Parathyroid adenoma (tissue), 2 donors: ENCODE results near the gene GPSM1.

Source experiments
- H2AFZ ChIP-seq: fragments of 300-600 bp; sonication (generic); one replicate; pipeline ENCODE4 v1.7.0; 2017; ENCODE audit warnings: antibody characterized with exemption, mild to moderate bottlenecking
- H3K27ac ChIP-seq: fragments of 300-600 bp; sonication (generic); one replicate; pipeline ENCODE4 v1.7.0; 2017
- H3K27me3 ChIP-seq: fragments of 300-600 bp; sonication (generic); one replicate; pipeline ENCODE4 v1.7.0; 2017; ENCODE audit warnings: low read length; ENCODE audit not compliant: control insufficient read depth, insufficient read depth
- H3K36me3 ChIP-seq: fragments of 300-600 bp; sonication (generic); one replicate; pipeline ENCODE4 v1.7.0; 2017; ENCODE audit warnings: low read length; ENCODE audit not compliant: control insufficient read depth, insufficient read depth
- H3K4me1 ChIP-seq: fragments of 300-600 bp; sonication (generic); one replicate; pipeline ENCODE4 v1.7.0; 2017; ENCODE audit warnings: control low read depth
- H3K4me2 ChIP-seq: fragments of 300-600 bp; sonication (generic); one replicate; pipeline ENCODE4 v1.7.0; 2017; ENCODE audit warnings: low read length
- H3K4me3 ChIP-seq: fragments of 300-600 bp; sonication (generic); one replicate; pipeline ENCODE4 v1.7.0; 2017; ENCODE audit warnings: low read depth, low read length
- H3K79me2 ChIP-seq: fragments of 300-600 bp; sonication (generic); one replicate; pipeline ENCODE4 v1.7.0; 2017; ENCODE audit warnings: control low read depth
- H3K9ac ChIP-seq: fragments of 300-600 bp; sonication (generic); one replicate; pipeline ENCODE4 v1.7.0; 2017; ENCODE audit warnings: mild to moderate bottlenecking
- H3K9me3 ChIP-seq: fragments of 300-600 bp; sonication (generic); one replicate; pipeline ENCODE4 v1.7.0; 2017; ENCODE audit warnings: low read length; ENCODE audit not compliant: control insufficient read depth
- TF ChIP-seq, protein P1 (sequence below): fragments of 300-600 bp; sonication (generic); IDR thresholded peaks from one replicate; pipeline ENCODE4 v1.7.0; 2017; ENCODE audit warnings: antibody characterized with exemption, mild to moderate bottlenecking
- donor health status: primary hyperparathyroidism.

GPSM1 gene

DNA sequence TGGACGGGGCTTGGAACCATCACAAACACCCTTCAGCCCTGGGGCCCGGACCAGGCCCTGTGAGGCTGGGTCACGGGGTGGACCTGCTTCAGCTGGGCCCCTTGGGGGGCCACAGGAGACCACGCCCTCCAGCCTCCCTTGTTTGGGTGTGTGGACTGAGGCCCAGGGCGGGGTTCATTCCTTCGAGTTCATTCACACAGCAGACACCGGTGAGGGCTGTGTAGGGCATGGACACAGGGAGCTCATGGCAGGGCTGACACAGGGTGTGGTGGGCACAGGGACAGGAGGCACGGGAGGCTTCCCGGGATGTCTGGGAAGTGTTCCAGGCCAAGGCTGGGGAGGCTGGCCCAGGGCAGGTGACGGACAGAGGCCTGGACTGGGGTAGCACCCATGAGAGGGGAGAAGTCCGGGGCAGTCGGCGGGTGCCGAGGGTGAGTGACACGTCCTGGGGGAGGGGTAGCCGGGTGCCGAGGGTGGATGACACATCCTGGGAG, 27.3 kb downstream of the GPSM1 start:
- Histone ChIP-seq H3K79me2 (no peaks in the 10 kb centered on the region), H2AFZ (no peak overlapping the region), H3K4me3 (no peak overlapping the region), H3K27ac (no peak overlapping the region), H3K9ac (no peak overlapping the region), H3K27me3 (no peaks in the 10 kb centered on the region), H3K4me1 (no peaks in the 10 kb centered on the region), H3K36me3 (no peaks in the 10 kb centered on the region), H3K9me3 (no peaks in the 10 kb centered on the region), H3K4me2 (no peak overlapping the region)
- TF ChIP-seq, protein P1, sequence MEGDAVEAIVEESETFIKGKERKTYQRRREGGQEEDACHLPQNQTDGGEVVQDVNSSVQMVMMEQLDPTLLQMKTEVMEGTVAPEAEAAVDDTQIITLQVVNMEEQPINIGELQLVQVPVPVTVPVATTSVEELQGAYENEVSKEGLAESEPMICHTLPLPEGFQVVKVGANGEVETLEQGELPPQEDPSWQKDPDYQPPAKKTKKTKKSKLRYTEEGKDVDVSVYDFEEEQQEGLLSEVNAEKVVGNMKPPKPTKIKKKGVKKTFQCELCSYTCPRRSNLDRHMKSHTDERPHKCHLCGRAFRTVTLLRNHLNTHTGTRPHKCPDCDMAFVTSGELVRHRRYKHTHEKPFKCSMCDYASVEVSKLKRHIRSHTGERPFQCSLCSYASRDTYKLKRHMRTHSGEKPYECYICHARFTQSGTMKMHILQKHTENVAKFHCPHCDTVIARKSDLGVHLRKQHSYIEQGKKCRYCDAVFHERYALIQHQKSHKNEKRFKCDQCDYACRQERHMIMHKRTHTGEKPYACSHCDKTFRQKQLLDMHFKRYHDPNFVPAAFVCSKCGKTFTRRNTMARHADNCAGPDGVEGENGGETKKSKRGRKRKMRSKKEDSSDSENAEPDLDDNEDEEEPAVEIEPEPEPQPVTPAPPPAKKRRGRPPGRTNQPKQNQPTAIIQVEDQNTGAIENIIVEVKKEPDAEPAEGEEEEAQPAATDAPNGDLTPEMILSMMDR = no peak

DNA sequence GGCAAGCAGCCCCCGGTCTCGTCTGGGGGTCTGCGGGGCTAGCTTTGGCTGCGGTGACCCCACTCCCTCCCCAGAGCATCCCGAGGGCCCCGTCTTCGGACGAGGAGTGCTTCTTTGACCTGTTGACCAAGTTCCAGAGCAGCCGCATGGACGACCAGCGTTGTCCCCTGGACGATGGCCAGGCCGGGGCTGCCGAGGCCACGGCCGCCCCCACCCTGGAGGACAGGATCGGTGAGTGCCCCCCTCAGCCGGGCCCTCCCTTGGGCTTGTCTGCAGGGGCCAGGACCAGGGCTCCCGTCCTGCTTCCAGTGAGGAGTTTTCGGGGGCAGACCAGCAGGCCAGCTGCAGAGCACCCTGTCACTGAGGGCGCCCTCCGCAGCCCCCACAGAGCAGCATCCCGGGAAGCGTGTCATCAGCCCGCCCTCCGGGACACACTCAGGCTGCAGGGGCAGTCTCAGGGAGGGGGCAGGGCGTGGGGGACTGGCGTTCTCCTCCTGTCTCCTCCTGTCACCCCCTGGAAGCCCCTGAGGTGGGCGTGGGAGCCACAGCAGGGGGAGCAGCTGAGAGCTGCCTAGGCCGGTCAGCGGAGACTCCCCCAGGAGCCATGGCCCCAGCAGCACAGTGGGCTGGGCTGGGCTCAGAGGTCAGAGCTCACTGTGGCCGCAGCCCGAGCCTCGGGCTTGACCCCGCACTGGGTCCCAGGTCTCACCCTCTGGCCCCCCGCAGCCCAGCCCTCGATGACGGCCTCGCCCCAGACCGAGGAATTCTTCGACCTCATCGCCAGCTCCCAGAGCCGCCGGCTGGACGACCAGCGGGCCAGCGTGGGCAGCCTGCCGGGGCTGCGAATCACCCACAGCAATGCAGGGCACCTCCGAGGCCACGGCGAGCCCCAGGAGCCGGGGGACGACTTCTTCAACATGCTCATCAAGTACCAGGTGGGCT, 28.5 kb downstream of the GPSM1 start:
- no peak overlapping the region for H3K4me3 ChIP-seq
- no peaks in the 10 kb centered on the region for H3K27me3 ChIP-seq
- TF ChIP-seq, protein P1 = no peak
- H3K9ac ChIP-seq = no peak overlapping the region
- no peak overlapping the region for H2AFZ ChIP-seq
- H3K4me1 ChIP-seq = no peaks in the 10 kb centered on the region
- H3K4me2 ChIP-seq = no peak overlapping the region
- no peaks in the 10 kb centered on the region for H3K36me3 ChIP-seq
- H3K27ac ChIP-seq = no peak overlapping the region
- no peaks in the 10 kb centered on the region for H3K9me3 ChIP-seq
- H3K79me2 ChIP-seq = no peaks in the 10 kb centered on the region

DNA sequence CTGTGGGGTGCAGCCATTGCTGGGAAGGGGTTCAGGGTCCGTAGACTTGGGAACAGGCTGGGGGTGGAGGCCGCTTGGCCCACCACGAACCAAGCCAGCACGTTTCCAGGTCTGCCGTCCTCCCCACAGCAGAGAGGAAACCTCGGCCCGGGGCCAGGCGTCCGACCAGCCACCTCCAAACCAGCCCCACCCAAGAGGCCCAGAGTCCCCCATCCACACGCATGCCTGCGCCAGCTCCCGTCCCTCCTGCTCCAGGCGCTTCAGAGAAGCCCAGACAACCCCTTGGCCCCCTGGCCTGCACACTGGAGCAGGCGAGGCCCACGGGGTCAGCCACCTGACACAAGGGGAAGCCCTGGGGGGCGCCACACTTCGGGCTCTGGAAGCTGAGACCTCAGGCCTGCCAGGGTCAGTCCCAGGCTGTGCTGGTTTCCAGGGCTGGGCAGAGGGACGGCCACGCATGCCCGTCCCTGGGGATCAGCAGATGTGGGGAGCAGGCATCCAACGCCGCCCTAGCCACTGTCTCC, 29.9 kb downstream of the GPSM1 start:
- no peaks in the 10 kb centered on the region for H3K79me2 ChIP-seq
- H3K36me3 ChIP-seq = no peaks in the 10 kb centered on the region
- H3K9me3 ChIP-seq = no peaks in the 10 kb centered on the region
- no peak overlapping the region for H3K27ac ChIP-seq
- no peak overlapping the region for H3K9ac ChIP-seq
- H2AFZ ChIP-seq = no peak overlapping the region
- H3K4me1 ChIP-seq = no peaks in the 10 kb centered on the region
- H3K4me2 ChIP-seq = no peak overlapping the region
- TF ChIP-seq, protein P1 = no peak
- no peaks in the 10 kb centered on the region for H3K27me3 ChIP-seq
- no peak overlapping the region for H3K4me3 ChIP-seq

DNA sequence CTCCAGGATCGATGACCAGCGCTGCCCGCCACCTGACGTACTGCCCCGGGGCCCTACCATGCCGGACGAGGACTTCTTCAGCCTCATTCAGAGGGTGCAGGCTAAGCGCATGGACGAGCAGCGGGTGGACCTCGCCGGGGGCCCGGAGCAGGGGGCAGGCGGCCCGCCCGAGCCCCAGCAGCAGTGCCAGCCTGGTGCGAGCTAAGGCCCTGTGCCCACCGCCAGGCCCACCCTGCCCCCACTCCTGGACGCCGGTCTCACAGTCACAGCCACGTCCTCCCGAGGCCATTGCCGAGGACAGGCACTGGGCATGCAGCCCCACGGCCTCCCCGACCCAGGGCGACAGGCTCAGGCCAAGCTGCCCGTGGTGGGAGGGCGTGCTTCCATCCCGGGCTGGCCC, 30.7 kb downstream of the GPSM1 start:
- Histone ChIP-seq H3K27ac (no peak overlapping the region), H2AFZ (no peak overlapping the region), H3K9ac (no peak overlapping the region), H3K27me3 (no peaks in the 10 kb centered on the region), H3K9me3 (no peaks in the 10 kb centered on the region), H3K79me2 (no peaks in the 10 kb centered on the region), H3K4me2 (no peak overlapping the region), H3K4me1 (no peaks in the 10 kb centered on the region), H3K4me3 (no peak overlapping the region), H3K36me3 (no peaks in the 10 kb centered on the region)
- TF ChIP-seq, protein P1 = no peak
